Kidney (tissue), 22 donors: ENCODE measurements around the gene BHLHA15. TPM values are rescaled to one million over a fixed set of nuclear protein-coding genes. Genes with fewer than 3 reads are reported as not detected.

Experiments
- DNase-seq, 5 donors: peaks; one replicate each; pipeline ENCODE4 v3.0.0-alpha.2; 2013 to 2020
- FAIRE-seq: peaks from 2 replicates; lab custom pipeline; 2012; peaks lifted over from hg19 to GRCh38; lab: Jason Lieb, UNC
- H3K27ac ChIP-seq, 2 donors: one replicate each; pipeline ENCODE4 v1.7.0; 2013; ENCODE audit warnings: low read depth in 2 of 2, low read length in 2 of 2, inconsistent platforms in 1 of 2
- H3K27me3 ChIP-seq: one replicate; pipeline ENCODE4 v1.7.1; 2013; ENCODE audit warnings: low read length, inconsistent platforms; ENCODE audit not compliant: control insufficient read depth, insufficient read depth
- H3K36me3 ChIP-seq, 3 donors: one replicate each; pipeline versions ENCODE4 v1.7.0 to v1.7.1; 2013; ENCODE audit warnings: low read length in 3 of 3, control low read depth in 1 of 3, inconsistent platforms in 1 of 3; ENCODE audit not compliant: insufficient read depth in 3 of 3, control insufficient read depth in 2 of 3
- H3K4me1 ChIP-seq, 3 donors: one replicate each; pipeline versions ENCODE4 v1.7.0 to v1.7.1; 2013; ENCODE audit warnings: low read length in 3 of 3, inconsistent platforms in 1 of 3, low read depth in 1 of 3; ENCODE audit not compliant: control insufficient read depth in 2 of 3, insufficient read depth in 2 of 3
- H3K4me3 ChIP-seq, 3 donors: one replicate each; pipeline versions ENCODE4 v1.7.0 to v1.8.1; 2013; ENCODE audit warnings: low read length in 3 of 3, control low read depth in 1 of 3, inconsistent platforms in 1 of 3
- H3K9ac ChIP-seq, 3 donors: one replicate each; pipeline versions ENCODE4 v1.7.0 to v1.7.1; 2013; ENCODE audit warnings: low read length in 3 of 3, control low read depth in 1 of 3, inconsistent platforms in 1 of 3
- H3K9me3 ChIP-seq, 3 donors: one replicate each; pipeline versions ENCODE4 v1.7.0 to v1.7.1; 2013; ENCODE audit warnings: low read length in 3 of 3, control low read depth in 1 of 3, inconsistent platforms in 1 of 3; ENCODE audit not compliant: control insufficient read depth in 2 of 3, insufficient read depth in 1 of 3
- CTCF ChIP-seq: IDR thresholded peaks from 3 replicates; pipeline ENCODE4 v1.5.1; 2012; ENCODE audit warnings: mild to moderate bottlenecking, moderate library complexity, borderline replicate concordance; ENCODE audit not compliant: insufficient read depth; ENCODE audit errors: extremely low read depth
- intact Hi-C: fragments of 100-400 bp; cut with DNase I; formaldehyde crosslinking; loops from one replicate; pipeline ENCODE4 v1.11.1; 2022
- long read RNA-seq, 10 donors: library from polyadenylated mRNA in 1 of 10; unstranded in 1 of 10; transcript quantifications; one replicate each; pipeline ENCODE4 v2.0.0 and lab custom pipeline, GENCODE V29; 2021 to 2026
- polyA plus RNA-seq: library from polyadenylated mRNA; stranded (reverse); fragments of 350-450 nt; fragmentation: Illumina TruSeq; extraction: RNeasy Lipid Tissue Mini Kit (QIAGEN cat#74804); gene quantifications from one replicate; pipeline ENCODE4 v1.2.3, GENCODE V29; 2014; ENCODE audit warnings: low read depth, low replicate concordance; ENCODE audit not compliant: insufficient read depth
- total RNA-seq: library from RNA; stranded (reverse); fragmentation: NEBNext Ultra II Directional; extraction: Animal tissue kit (Norgen Biotek cat#: 25700); gene quantifications from one replicate; pipeline ENCODE4 v1.2.1, GENCODE V29; 2021
- donor health status: control.
- donor health status: control.
- donor health status: control.
- donor health status: control.
- donor health status: control.
- donor health status: DM: yes; HTN: yes; CAD: no.
- donor health status: Normal renal cell carcinoma (clear cell type).

Gene BHLHA15
- 3.1 TPM for total RNA-seq
- not detected for polyA plus RNA-seq
- long read RNA-seq, donor 1: 0 reads
- long read RNA-seq, donor 2: 0 reads
- long read RNA-seq, donor 3: 0 reads
- long read RNA-seq, donor 4: 0 reads
- long read RNA-seq, donor 5: 0 reads
- long read RNA-seq, donor 6: 0 reads
- long read RNA-seq, donor 7, partial matches to known transcripts: 0 of 2 reads
- long read RNA-seq, donor 7, other reads (novel, unspliced or antisense): 0 of 2 reads
- long read RNA-seq, donor 8: 0 reads
- long read RNA-seq, donor 9: 0 reads
- long read RNA-seq, donor 10, partial matches to known transcripts: 0 of 1 reads
- long read RNA-seq, donor 10, other reads (novel, unspliced or antisense): 0 of 1 reads

GRCh38 chr7:98211221-98211675 lies at the start of gene BHLHA15:
BHLHA15 (plus strand) TSS chr7:98211439; CDS start chr7:98212310, 871 bp downstream.
- H3K4me3 ChIP-seq: peak within 1 kb of the TSS in 1 of 3 donors; percentile 3
- DNase-seq (peak in 4 of 5 donors; percentile 48 to 84 (median 66)), FAIRE-seq (no peak)
- H3K9ac ChIP-seq: no peak within 1 kb of the TSS
- H3K27me3 ChIP-seq: no peaks in the 10 kb centered on the region
- H3K9me3 ChIP-seq: no peaks in the 10 kb centered on the region
- intact Hi-C loops: no loop called here
- no peaks in the 10 kb centered on the region for H3K4me1 ChIP-seq
- no peak for TF ChIP-seq CTCF
- H3K27ac ChIP-seq: no peak within 1 kb of the TSS
- peaks cover 0 to 6% (median 0%) of the 10 kb centered on the region in 3 donors for H3K36me3 ChIP-seq

GRCh38 chr7:98162758-98163157 lies 48.5 kb upstream of the BHLHA15 start:
- FAIRE-seq (no peak), DNase-seq (no peak)
- no peak overlapping the region for H3K27ac ChIP-seq
- H3K36me3 ChIP-seq: peaks cover 0 to 4% (median 2%) of the 10 kb centered on the region in 3 donors
- no peaks in the 10 kb centered on the region for H3K27me3 ChIP-seq
- H3K9ac ChIP-seq: no peak overlapping the region
- no peak for TF ChIP-seq CTCF
- peaks cover 0 to 9% (median 6%) of the 10 kb centered on the region in 3 donors for H3K4me1 ChIP-seq
- no peaks in the 10 kb centered on the region for H3K9me3 ChIP-seq
- intact Hi-C loops: loop anchor here (10.0 kb wide), 1 partner anchor 58 kb away; the partner anchor contains the start of gene LMTK2
- no peak overlapping the region for H3K4me3 ChIP-seq

GRCh38 chr7:98163269-98163668 lies 48.0 kb upstream of the BHLHA15 start:
- FAIRE-seq (no peak), DNase-seq (no peak)
- H3K36me3 ChIP-seq: peaks cover 0 to 4% (median 2%) of the 10 kb centered on the region in 3 donors
- intact Hi-C loops: loop anchor here (10.0 kb wide), 1 partner anchor 58 kb away; the partner anchor contains the start of gene LMTK2
- no peak for TF ChIP-seq CTCF
- H3K9ac ChIP-seq: no peak overlapping the region
- peaks cover 0 to 9% (median 6%) of the 10 kb centered on the region in 3 donors for H3K4me1 ChIP-seq
- no peaks in the 10 kb centered on the region for H3K9me3 ChIP-seq
- no peak overlapping the region for H3K27ac ChIP-seq
- H3K4me3 ChIP-seq: no peak overlapping the region
- no peaks in the 10 kb centered on the region for H3K27me3 ChIP-seq
